WTC11 (cell line): ENCODE results near the gene ADAMTS7.

Experiments used
- ATF2 ChIP-seq: sonication (generic); formaldehyde crosslinking; IDR thresholded peaks from 2 replicates; pipeline ENCODE4 v1.8.1; 2022; ENCODE audit warnings: low read depth, missing genetic modification reagents, borderline replicate concordance
- CREB1 ChIP-seq: sonication (generic); formaldehyde crosslinking; IDR thresholded peaks from 2 replicates; pipeline ENCODE4 v1.8.0; 2023; ENCODE audit warnings: mild to moderate bottlenecking, missing genetic modification reagents
- CTCF ChIP-seq: fragments of 200-600 bp; IDR thresholded peaks from 2 replicates; pipeline ENCODE4 v1.8.0; 2022; ENCODE audit warnings: antibody characterized with exemption
- HMGXB4 ChIP-seq: sonication (generic); formaldehyde crosslinking; IDR thresholded peaks from 2 replicates; pipeline ENCODE4 v1.8.1; 2023; ENCODE audit warnings: mild to moderate bottlenecking, moderate library complexity, missing genetic modification reagents
- IRF1 ChIP-seq: sonication (generic); formaldehyde crosslinking; IDR thresholded peaks from 2 replicates; pipeline ENCODE4 v1.8.0; 2023; ENCODE audit warnings: missing genetic modification reagents
- MAX ChIP-seq: sonication (generic); formaldehyde crosslinking; IDR thresholded peaks from 2 replicates; pipeline ENCODE4 v1.8.0; 2022; ENCODE audit warnings: mild to moderate bottlenecking, missing genetic modification reagents
- NR2C2 ChIP-seq: sonication (generic); formaldehyde crosslinking; IDR thresholded peaks from 2 replicates; pipeline ENCODE4 v1.8.0; 2022; ENCODE audit warnings: mild to moderate bottlenecking, missing genetic modification reagents
- USF2 ChIP-seq: sonication (generic); formaldehyde crosslinking; IDR thresholded peaks from 2 replicates; pipeline ENCODE4 v1.8.1; 2023; ENCODE audit warnings: mild to moderate bottlenecking, missing genetic modification reagents, moderate library complexity
- ZNF121 ChIP-seq: sonication (generic); formaldehyde crosslinking; IDR thresholded peaks from 2 replicates; pipeline ENCODE4 v1.8.0; 2023; ENCODE audit warnings: missing genetic modification reagents
- ZNF219 ChIP-seq: sonication (generic); formaldehyde crosslinking; IDR thresholded peaks from 2 replicates; pipeline ENCODE4 v1.8.0; 2023; ENCODE audit warnings: missing genetic modification reagents, mild to moderate bottlenecking, borderline replicate concordance
- ZNF532 ChIP-seq: fragments of 250-450 bp; sonication (Bioruptor Pico); IDR thresholded peaks from 2 replicates; pipeline ENCODE4 v1.9.0; 2021; ENCODE audit warnings: mild to moderate bottlenecking, borderline replicate concordance

GRCh38 chr15:78811825-78812183 lies 540 bp upstream of the ADAMTS7 start:
- TF ChIP-seq ATF2 (no peak), CTCF (no peak), IRF1 (no peak), HMGXB4 (CRISPR knock-in tag) (no peak), CREB1 (CRISPR knock-in tag) (no peak), ZNF532 (CRISPR knock-in tag) (no peak), MAX (CRISPR knock-in tag) (no peak), NR2C2 (no peak), ZNF121 (no peak), ZNF219 (CRISPR knock-in tag) (no peak), USF2 (CRISPR knock-in tag) (no peak)
